Tibial artery (tissue), 4 donors: ENCODE results near the gene CHD2.

Source experiments
- DNase-seq, 2 donors: peaks; one replicate each; pipeline ENCODE4 v3.0.0-alpha.2; 2019
- H3K27ac ChIP-seq, 2 donors: fragments of 200-600 bp; sonication (generic) in 1 of 2; 1 replicate in 1 of 2; 2 replicates in 1 of 2; pipeline ENCODE4 v1.5.1; 2018 to 2019; ENCODE audit warnings: mild to moderate bottlenecking in 1 of 2
- H3K27me3 ChIP-seq, 2 donors: fragments of 200-600 bp; sonication (generic) in 1 of 2; one replicate each; pipeline versions ENCODE4 v1.5.1 to v1.6.0; 2016 to 2019
- H3K36me3 ChIP-seq, 3 donors: fragments of 200-600 bp; sonication (generic) in 2 of 3; one replicate each; pipeline ENCODE4 v1.5.1; 2016 to 2019; ENCODE audit warnings: mild to moderate bottlenecking in 2 of 3
- H3K4me1 ChIP-seq, 4 donors: fragments of 200-600 bp; sonication (generic) in 2 of 4; 1 replicate in 3 of 4; 2 replicates in 1 of 4; pipeline ENCODE4 v1.5.1; 2016 to 2019
- H3K4me3 ChIP-seq, 2 donors: fragments of 200-600 bp; sonication (generic) in 1 of 2; 1 replicate in 1 of 2; 2 replicates in 1 of 2; pipeline ENCODE4 v1.5.1; 2018 to 2019; ENCODE audit warnings: mild to moderate bottlenecking in 2 of 2
- H3K9me3 ChIP-seq, 3 donors: fragments of 200-600 bp; sonication (generic) in 1 of 3; one replicate each; pipeline ENCODE4 v1.5.1; 2016 to 2019
- intact Hi-C: fragments of 100-400 bp; cut with DNase I; formaldehyde crosslinking; loops from one replicate; pipeline ENCODE4 v1.15.0; 2023; ENCODE audit warnings: low total_unique reads
- TF ChIP-seq, protein P1 (sequence below), 2 experiments: fragments of 200-600 bp in 1 of 2; fragments of 450-650 bp in 1 of 2; IDR thresholded peaks; one replicate each; pipeline ENCODE4 v1.5.1; 2017 to 2019; ENCODE audit warnings: antibody characterized with exemption in 2 of 2, mild to moderate bottlenecking in 1 of 2, moderate library complexity in 1 of 2

CHD2 gene

DNA sequence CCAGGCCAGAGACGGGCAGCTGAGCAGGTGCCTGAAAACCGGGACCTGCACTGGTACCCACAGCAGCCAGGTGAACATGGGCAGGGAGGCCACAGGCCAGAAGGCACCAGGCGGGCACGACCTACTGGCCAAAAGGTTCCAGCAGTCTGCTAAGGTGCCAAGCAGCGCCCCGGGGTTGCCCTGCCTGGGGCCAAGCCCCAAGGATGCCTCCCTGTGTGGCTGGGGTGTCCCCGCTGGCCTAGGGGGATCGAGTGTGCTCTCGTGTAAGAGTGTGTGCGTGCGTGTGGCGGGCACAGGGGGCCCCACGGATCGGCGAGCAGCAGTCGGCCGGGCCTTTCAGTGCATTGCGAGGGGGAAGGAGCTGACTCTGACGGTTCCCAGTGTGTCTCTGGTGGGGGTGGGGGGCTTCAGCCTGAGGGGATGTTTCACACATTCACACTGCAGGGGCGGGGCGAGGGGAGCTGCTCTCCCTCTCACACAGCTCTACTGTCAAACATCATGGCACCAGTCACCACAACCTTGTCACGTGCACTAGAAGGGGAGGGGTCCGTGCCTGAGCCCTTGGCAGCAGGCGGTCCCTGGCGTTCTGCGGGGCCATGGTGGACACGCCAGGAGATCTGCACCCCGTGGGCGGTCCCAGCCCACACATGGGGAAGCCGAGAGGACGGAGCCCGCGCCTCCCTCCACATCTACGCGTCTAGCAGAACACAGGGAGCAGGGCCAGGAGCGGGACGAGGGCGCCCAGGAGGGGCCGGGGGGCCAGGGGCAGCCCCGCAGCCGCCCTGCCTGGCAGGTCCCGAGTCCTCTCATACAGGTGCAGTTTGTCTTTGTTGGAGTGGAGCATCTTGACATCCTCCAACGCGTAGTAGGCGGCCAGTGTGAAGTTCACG is 144.4 kb downstream of the CHD2 start:
- TF ChIP-seq, protein P1, sequence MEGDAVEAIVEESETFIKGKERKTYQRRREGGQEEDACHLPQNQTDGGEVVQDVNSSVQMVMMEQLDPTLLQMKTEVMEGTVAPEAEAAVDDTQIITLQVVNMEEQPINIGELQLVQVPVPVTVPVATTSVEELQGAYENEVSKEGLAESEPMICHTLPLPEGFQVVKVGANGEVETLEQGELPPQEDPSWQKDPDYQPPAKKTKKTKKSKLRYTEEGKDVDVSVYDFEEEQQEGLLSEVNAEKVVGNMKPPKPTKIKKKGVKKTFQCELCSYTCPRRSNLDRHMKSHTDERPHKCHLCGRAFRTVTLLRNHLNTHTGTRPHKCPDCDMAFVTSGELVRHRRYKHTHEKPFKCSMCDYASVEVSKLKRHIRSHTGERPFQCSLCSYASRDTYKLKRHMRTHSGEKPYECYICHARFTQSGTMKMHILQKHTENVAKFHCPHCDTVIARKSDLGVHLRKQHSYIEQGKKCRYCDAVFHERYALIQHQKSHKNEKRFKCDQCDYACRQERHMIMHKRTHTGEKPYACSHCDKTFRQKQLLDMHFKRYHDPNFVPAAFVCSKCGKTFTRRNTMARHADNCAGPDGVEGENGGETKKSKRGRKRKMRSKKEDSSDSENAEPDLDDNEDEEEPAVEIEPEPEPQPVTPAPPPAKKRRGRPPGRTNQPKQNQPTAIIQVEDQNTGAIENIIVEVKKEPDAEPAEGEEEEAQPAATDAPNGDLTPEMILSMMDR (IDR thresholded peaks at IDR 0.05) = no peak
- no peak for DNase-seq
- intact Hi-C loops = no loop called here
- peaks cover 0 to 13% (median 9%) of the 10 kb centered on the region in 3 donors for H3K9me3 ChIP-seq
- no peaks in the 10 kb centered on the region for H3K27me3 ChIP-seq
- peaks cover 39 to 63% (median 56%) of the 10 kb centered on the region in 3 donors for H3K36me3 ChIP-seq
- peaks cover 0 to 17% (median 0%) of the 10 kb centered on the region in 4 donors for H3K4me1 ChIP-seq
- H3K27ac ChIP-seq = no peak overlapping the region
- H3K4me3 ChIP-seq = no peak overlapping the region

DNA sequence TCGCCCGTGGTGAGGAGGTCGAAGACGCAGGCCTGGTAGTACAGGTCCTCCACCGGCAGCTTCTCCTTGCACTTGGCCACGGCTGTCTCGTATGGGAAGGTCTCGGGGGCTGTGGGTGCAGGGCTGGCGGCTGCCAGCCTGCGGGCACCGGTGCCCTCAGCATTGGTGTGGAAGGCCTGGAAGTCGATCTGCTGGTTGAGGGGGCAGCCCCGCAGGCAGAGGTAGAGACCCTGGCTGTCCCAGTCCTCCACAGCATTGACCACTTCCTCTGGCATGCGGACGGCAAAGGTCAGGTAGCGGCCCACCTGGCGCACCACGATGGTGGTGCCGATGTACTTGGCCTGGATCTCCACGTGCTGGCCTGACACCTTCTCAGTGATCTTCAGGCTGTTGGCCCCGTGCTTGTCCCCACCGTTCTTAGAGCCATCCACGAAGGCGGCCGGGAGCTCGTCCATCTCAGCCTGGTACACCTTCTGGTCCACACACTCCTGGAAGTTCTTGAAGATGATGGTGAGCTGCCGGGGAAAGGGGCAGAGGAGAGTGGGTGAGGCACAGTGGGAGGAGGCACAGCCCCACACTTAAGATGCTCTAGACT is 145.2 kb downstream of the CHD2 start:
- TF ChIP-seq, protein P1 (IDR thresholded peaks at IDR 0.05) = no peak
- peaks cover 0 to 24% (median 0%) of the 10 kb centered on the region in 4 donors for H3K4me1 ChIP-seq
- H3K27ac ChIP-seq = no peak overlapping the region
- no peak overlapping the region for H3K4me3 ChIP-seq
- DNase-seq = no peak
- H3K27me3 ChIP-seq = no peaks in the 10 kb centered on the region
- peaks cover 0 to 13% (median 9%) of the 10 kb centered on the region in 3 donors for H3K9me3 ChIP-seq
- H3K36me3 ChIP-seq = peaks cover 39 to 70% (median 63%) of the 10 kb centered on the region in 3 donors
- intact Hi-C loops = no loop called here

DNA sequence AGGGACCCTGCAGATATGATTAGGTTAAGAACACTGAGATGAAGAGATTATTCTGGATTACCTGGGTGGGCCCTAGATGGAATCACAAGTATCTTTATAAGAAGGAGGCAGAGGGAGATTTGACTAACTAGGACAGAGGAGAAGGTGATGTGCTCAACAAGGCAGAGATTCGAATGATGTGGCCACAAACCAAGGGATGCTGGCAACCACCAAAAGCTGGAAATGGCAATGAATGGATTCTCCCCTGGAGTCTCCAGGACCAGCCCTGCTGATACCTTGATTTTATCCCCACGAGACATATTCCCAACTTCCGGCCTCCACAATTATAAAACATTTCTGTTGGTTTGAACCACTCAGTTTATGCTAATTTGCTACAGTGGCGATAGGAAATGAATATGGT is 146.0 kb downstream of the CHD2 start:
- H3K4me3 ChIP-seq = no peak overlapping the region
- H3K27me3 ChIP-seq = no peaks in the 10 kb centered on the region
- TF ChIP-seq, protein P1 (IDR thresholded peaks at IDR 0.05) = no peak
- H3K36me3 ChIP-seq = peaks cover 40 to 78% (median 72%) of the 10 kb centered on the region in 3 donors
- no peak overlapping the region for H3K27ac ChIP-seq
- DNase-seq = no peak
- H3K9me3 ChIP-seq = peaks cover 0 to 13% (median 9%) of the 10 kb centered on the region in 3 donors
- intact Hi-C loops = no loop called here
- peaks cover 0 to 32% (median 0%) of the 10 kb centered on the region in 4 donors for H3K4me1 ChIP-seq

DNA sequence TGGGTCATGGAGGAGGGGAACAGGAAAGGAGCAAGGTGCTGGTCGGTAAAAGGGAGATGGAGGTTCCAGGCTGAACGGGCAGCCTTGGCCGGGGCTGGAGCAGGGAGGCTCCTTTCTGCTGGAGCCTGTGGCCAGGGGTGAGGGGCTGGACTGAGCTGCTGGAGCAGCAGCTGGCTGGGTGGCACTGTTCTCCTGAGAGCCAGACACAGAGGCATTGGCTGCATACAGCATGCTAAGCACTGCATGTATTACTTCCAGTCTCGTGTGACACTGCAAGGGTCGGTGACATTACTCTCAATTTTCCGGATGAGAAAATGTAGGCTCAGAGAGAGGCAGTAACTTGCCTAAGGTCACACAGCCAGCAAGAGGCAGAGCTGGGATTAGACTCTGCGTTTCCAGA is 146.6 kb downstream of the CHD2 start:
- peaks cover 0 to 38% (median 0%) of the 10 kb centered on the region in 4 donors for H3K4me1 ChIP-seq

DNA sequence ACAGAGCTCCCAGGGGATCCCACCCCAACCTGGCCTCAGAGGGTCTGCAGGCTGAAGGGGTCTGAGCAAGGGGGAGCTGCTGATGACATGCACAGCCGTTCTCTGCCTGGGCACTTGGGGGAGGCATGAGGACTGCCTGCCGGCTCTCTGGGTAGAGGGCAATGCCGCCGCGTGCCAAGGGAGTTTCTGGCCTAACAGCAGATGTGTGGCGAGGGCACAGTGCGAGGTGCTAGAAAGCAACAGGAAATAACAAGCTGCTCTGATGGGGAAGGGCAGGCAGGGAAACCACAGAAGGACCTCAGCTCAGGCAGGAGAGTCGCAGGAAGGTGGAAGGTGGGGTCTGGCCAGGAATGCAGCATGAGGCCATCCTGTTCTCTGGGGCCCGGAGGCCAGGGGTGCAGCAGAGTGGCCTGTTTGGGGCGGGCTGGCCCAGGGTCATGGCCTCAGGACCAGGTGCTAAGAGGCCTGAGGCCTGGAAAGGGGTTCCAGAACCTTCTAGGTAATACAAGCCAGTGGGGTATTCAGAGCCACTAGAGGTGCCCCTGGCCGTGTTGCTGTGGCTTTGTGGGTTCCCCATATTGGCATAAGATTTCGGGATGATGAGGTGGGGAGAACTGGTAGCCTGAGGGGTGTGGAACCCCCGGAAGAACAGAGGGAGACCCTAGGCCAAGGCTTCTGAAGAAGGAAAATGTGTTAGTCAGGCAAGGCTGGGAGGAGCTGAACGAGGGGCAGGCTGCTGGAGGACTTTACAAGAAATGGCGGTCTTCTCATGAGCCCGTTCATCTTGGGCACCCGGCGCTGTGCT is 147.7 kb downstream of the CHD2 start:
- TF ChIP-seq, protein P1 (IDR thresholded peaks at IDR 0.05) = no peak
- Histone ChIP-seq H3K4me3 (no peak overlapping the region), H3K9me3 (peaks cover 0 to 13% (median 9%) of the 10 kb centered on the region in 3 donors), H3K4me1 (peaks cover 0 to 38% (median 0%) of the 10 kb centered on the region in 4 donors), H3K27me3 (no peaks in the 10 kb centered on the region), H3K27ac (no peak overlapping the region), H3K36me3 (peaks cover 51 to 94% (median 84%) of the 10 kb centered on the region in 3 donors)
- intact Hi-C loops = no loop called here
- no peak for DNase-seq

More for the DNA sequence above, 146.6 kb downstream of the CHD2 start:
- H3K27me3 ChIP-seq = no peaks in the 10 kb centered on the region
- H3K36me3 ChIP-seq = peaks cover 46 to 84% (median 78%) of the 10 kb centered on the region in 3 donors
- no peak overlapping the region for H3K4me3 ChIP-seq
- H3K9me3 ChIP-seq = peaks cover 0 to 13% (median 9%) of the 10 kb centered on the region in 3 donors
- intact Hi-C loops = no loop called here
- H3K27ac ChIP-seq = no peak overlapping the region
- TF ChIP-seq, protein P1 (IDR thresholded peaks at IDR 0.05) = no peak
- DNase-seq = no peak
